HEK293 (cell line): ENCODE data around the gene MED16.

Experiments used
- CTCF ChIA-PET: fragments of 350-600 bp; formaldehyde crosslinking; extraction: SDS; loops from one replicate; lab custom pipeline; 2021; ENCODE audit warnings: antibody characterized with exemption; lab: Yijun Ruan, JAX
- POLR2A ChIA-PET: fragments of 300-600 bp; formaldehyde crosslinking; extraction: SDS; loops from one replicate; lab custom pipeline; 2020; ENCODE audit warnings: antibody characterized with exemption, inconsistent platforms; lab: Yijun Ruan, JAX
- H3K27ac ChIP-seq: fragments of 200-500 bp; sonication (Bioruptor generic); 2 replicates; pipeline ENCODE4 v1.5.1; 2014; ENCODE audit warnings: low read depth, low read length, control low read depth, inconsistent platforms; ENCODE audit errors: extremely low read depth
- H3K36me3 ChIP-seq, 2 experiments: fragments of 200-500 bp in 1 of 2; sonication (Bioruptor generic) in 1 of 2; 1 replicate in 1 of 2; 2 replicates in 1 of 2; pipeline ENCODE4 v1.5.1; 2014 to 2017; ENCODE audit warnings: inconsistent platforms in 2 of 2, low read length in 2 of 2; ENCODE audit not compliant: control insufficient read depth in 2 of 2, insufficient read depth in 1 of 2
- H3K4me1 ChIP-seq: fragments of 200-500 bp; sonication (Bioruptor generic); 2 replicates; pipeline ENCODE4 v1.5.1; 2014; ENCODE audit warnings: mild to moderate bottlenecking, low read length, inconsistent platforms; ENCODE audit not compliant: control insufficient read depth, insufficient read depth
- H3K4me3 ChIP-seq: 2 replicates; pipeline ENCODE4 v1.5.1; 2011; ENCODE audit warnings: low read depth, mild to moderate bottlenecking, control low read depth, low read length, moderate library complexity
- H3K9me3 ChIP-seq: fragments of 200-500 bp; sonication (Bioruptor generic); 2 replicates; pipeline ENCODE4 v1.5.1; 2014; ENCODE audit warnings: low read depth, low read length, inconsistent platforms; ENCODE audit not compliant: control insufficient read depth, insufficient read depth
- EGR2 ChIP-seq: fragments of 450-650 bp; formaldehyde crosslinking; IDR thresholded peaks from 2 replicates; pipeline ENCODE4 v1.5.1; 2016; ENCODE audit warnings: low read depth, missing biosample characterization, missing genetic modification characterization
- FEZF1 ChIP-seq: fragments of 450-650 bp; formaldehyde crosslinking; IDR thresholded peaks from 2 replicates; pipeline ENCODE4 v1.5.1; 2016; ENCODE audit warnings: missing biosample characterization, missing genetic modification characterization
- GLIS1 ChIP-seq: fragments of 450-650 bp; formaldehyde crosslinking; IDR thresholded peaks from 2 replicates; pipeline ENCODE4 v1.5.1; 2016; ENCODE audit warnings: missing biosample characterization, missing genetic modification characterization
- GLIS2 ChIP-seq: fragments of 450-650 bp; formaldehyde crosslinking; IDR thresholded peaks from 2 replicates; pipeline ENCODE4 v1.5.1; 2016; ENCODE audit warnings: missing biosample characterization, missing genetic modification characterization
- HOXD13 ChIP-seq: sonication (generic); formaldehyde crosslinking; IDR thresholded peaks from 2 replicates; pipeline ENCODE4 v1.8.0; 2022; ENCODE audit warnings: missing genetic modification reagents, borderline replicate concordance
- KLF1 ChIP-seq: fragments of 450-650 bp; formaldehyde crosslinking; IDR thresholded peaks from 2 replicates; pipeline ENCODE4 v1.5.1; 2016; ENCODE audit warnings: missing biosample characterization, missing genetic modification characterization
- KLF9 ChIP-seq: fragments of 450-650 bp; formaldehyde crosslinking; IDR thresholded peaks from 2 replicates; pipeline ENCODE4 v1.5.1; 2016; ENCODE audit warnings: missing biosample characterization, missing genetic modification characterization, low read depth
- PATZ1 ChIP-seq: fragments of 450-650 bp; formaldehyde crosslinking; IDR thresholded peaks from 2 replicates; pipeline ENCODE4 v1.5.1; 2016; ENCODE audit warnings: missing biosample characterization, missing genetic modification characterization
- PRDM1 ChIP-seq: fragments of 450-650 bp; formaldehyde crosslinking; IDR thresholded peaks from 2 replicates; pipeline ENCODE4; 2016; ENCODE audit warnings: missing biosample characterization, missing genetic modification characterization
- SP2 ChIP-seq: fragments of 450-650 bp; formaldehyde crosslinking; IDR thresholded peaks from 2 replicates; pipeline ENCODE4 v1.5.1; 2016; ENCODE audit warnings: missing biosample characterization, missing genetic modification characterization
- ZBTB49 ChIP-seq: fragments of 450-650 bp; formaldehyde crosslinking; IDR thresholded peaks from 2 replicates; pipeline ENCODE4 v1.5.1; 2016; ENCODE audit warnings: missing biosample characterization, missing genetic modification characterization, low read depth
- ZFHX2 ChIP-seq: fragments of 450-650 bp; formaldehyde crosslinking; conservative IDR thresholded peaks from 2 replicates; pipeline ENCODE4 v1.5.1; 2016; ENCODE audit warnings: missing biosample characterization, missing genetic modification characterization
- ZIC2 ChIP-seq: fragments of 450-650 bp; formaldehyde crosslinking; IDR thresholded peaks from 2 replicates; pipeline ENCODE4 v1.5.1; 2016; ENCODE audit warnings: missing biosample characterization, missing genetic modification characterization
- ZNF2 ChIP-seq: fragments of 450-650 bp; formaldehyde crosslinking; IDR thresholded peaks from 2 replicates; pipeline ENCODE4 v1.5.1; 2016; ENCODE audit warnings: missing biosample characterization, missing genetic modification characterization
- ZNF341 ChIP-seq: fragments of 450-650 bp; formaldehyde crosslinking; IDR thresholded peaks from 2 replicates; pipeline ENCODE4; 2016; ENCODE audit warnings: low read depth, missing biosample characterization, missing genetic modification characterization
- ZNF416 ChIP-seq: fragments of 450-650 bp; formaldehyde crosslinking; IDR thresholded peaks from 2 replicates; pipeline ENCODE4 v1.5.1; 2016; ENCODE audit warnings: missing biosample characterization, missing genetic modification characterization
- ZNF580 ChIP-seq: fragments of 450-650 bp; formaldehyde crosslinking; IDR thresholded peaks from 2 replicates; pipeline ENCODE4 v1.5.1; 2016; ENCODE audit warnings: missing biosample characterization, missing genetic modification characterization
- ZNF768 ChIP-seq: fragments of 450-650 bp; formaldehyde crosslinking; IDR thresholded peaks from 2 replicates; pipeline ENCODE4 v1.5.1; 2018; ENCODE audit warnings: missing biosample characterization, mild to moderate bottlenecking, missing genetic modification characterization
- ZNF777 ChIP-seq: fragments of 450-650 bp; formaldehyde crosslinking; IDR thresholded peaks from 2 replicates; pipeline ENCODE4 v1.5.1; 2017; ENCODE audit warnings: missing biosample characterization, missing genetic modification characterization, borderline replicate concordance

The MED16 gene

GRCh38 chr19:925087-925525, 32.1 kb upstream of the MED16 start (continued):
- TF ChIP-seq PATZ1 (tag by site-specific recombination), result no peak; the same call in 1 of the 2 replicates
- no peak; the same call in 1 of the 2 replicates for TF ChIP-seq KLF1 (tag by site-specific recombination)
- TF ChIP-seq GLIS1 (tag by site-specific recombination), result peak; percentile 71
- peak; percentile 37; the same call in 1 of the 2 replicates for TF ChIP-seq ZNF580 (tag by site-specific recombination)
- no peak for TF ChIP-seq HOXD13 (CRISPR knock-in tag)
- TF ChIP-seq PRDM1, result no peak
- TF ChIP-seq, all 188 proteins: peak for 23

- no peaks in the 10 kb centered on the region; the same call in 1 of the 2 replicates for H3K4me1 ChIP-seq
- TF ChIP-seq ZIC2 (tag by site-specific recombination) (peak; percentile 40; the same call in 1 of the 2 replicates), ZNF416 (tag by site-specific recombination) (no peak), EGR2 (tag by site-specific recombination) (peak; percentile 20; the same call in 1 of the 2 replicates), ZNF341 (tag by site-specific recombination) (peak; percentile 89), ZNF777 (tag by site-specific recombination) (no peak), ZNF2 (tag by site-specific recombination) (peak; percentile 36; the same call in 1 of the 2 replicates), GLIS2 (tag by site-specific recombination) (peak; percentile 64), SP2 (peak; percentile 21; the same call in 1 of the 2 replicates), FEZF1 (tag by site-specific recombination) (no peak), KLF9 (no peak), ZBTB49 (tag by site-specific recombination) (no peak), ZFHX2 (tag by site-specific recombination) (0 out of 2 replicates have a peak, but pooled peaks have one; percentile 7), ZNF768 (tag by site-specific recombination) (no peak)
- POLR2A ChIA-PET, result interaction anchor here (0.6 to 0.8 kb wide), 2 partner anchors 27 to 60 kb away, joined by 3 read pairs; partner anchors contain the start of gene WDR18
- CTCF ChIA-PET, result interaction anchor here (1.2 to 5.8 kb wide), 5 partner anchors 46 to 155 kb away, joined by 3 to 116 read pairs (median 13); partner anchors contain the start of gene WDR18
- peak overlapping the region; percentile 83; the same call in 1 of the 2 replicates for H3K4me3 ChIP-seq
- peak overlapping the region; percentile 72; the same call in 1 of the 2 replicates for H3K27ac ChIP-seq
- peaks cover 0 to 8% of the 10 kb centered on the region in 2 experiments; a peak in 1 of 3 replicates for H3K36me3 ChIP-seq
- no peaks in the 10 kb centered on the region for H3K9me3 ChIP-seq
These were observed 31.6 kb upstream of the MED16 start for GRCh38 chr19:924553-925086.
